GM21717 (cell line): ENCODE results near the gene FOXRED2.
"Not testable (repeated sequence)": the region's sequence is repeated elsewhere in the genome, so short reads cannot be mapped to it uniquely, and the experiment has no call there.

Experiments
- ATAC-seq: cut with Tn5 transposase; IDR thresholded peaks from one replicate; pipeline ENCODE4 v1.9.1; 2021; ENCODE audit warnings: mild to moderate bottlenecking, moderate library complexity; ENCODE audit not compliant: unreplicated experiment

The FOXRED2 gene

GRCh38 chr22:36452250-36452977 lies 54.4 kb downstream of the FOXRED2 start:
- ATAC-seq = no peak

- not testable (repeated sequence) for ATAC-seq
These were observed 55.9 kb downstream of the FOXRED2 start for GRCh38 chr22:36450923-36451322.

- no peak for ATAC-seq
These were observed 57.2 kb downstream of the FOXRED2 start for GRCh38 chr22:36449596-36450175.

DNA sequence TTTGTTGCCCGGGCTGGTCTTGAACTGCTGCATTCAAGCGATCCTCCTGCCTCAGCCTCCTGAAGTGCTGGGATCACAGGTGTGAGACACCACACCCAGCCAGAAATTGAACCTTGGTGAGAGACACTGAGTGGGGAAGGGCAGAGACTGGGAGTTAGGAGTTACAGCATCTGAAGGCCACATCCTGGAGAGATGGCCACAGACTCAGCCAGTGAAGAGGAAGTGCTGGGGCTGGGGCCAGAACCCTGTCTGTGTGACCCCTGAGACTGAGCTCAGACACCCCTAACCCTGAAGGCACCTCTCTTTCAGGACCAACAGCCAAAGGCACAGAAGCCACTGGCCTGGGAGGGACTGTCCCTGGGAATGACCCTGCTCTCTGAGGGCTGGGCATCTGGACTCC lies 59.2 kb downstream of the FOXRED2 start:
- no peak for ATAC-seq

GRCh38 chr22:36445158-36445668 lies 61.6 kb downstream of the FOXRED2 start:
- no peak for ATAC-seq

- ATAC-seq = no peak
These were observed 63.6 kb downstream of the FOXRED2 start for GRCh38 chr22:36443198-36443770.

DNA sequence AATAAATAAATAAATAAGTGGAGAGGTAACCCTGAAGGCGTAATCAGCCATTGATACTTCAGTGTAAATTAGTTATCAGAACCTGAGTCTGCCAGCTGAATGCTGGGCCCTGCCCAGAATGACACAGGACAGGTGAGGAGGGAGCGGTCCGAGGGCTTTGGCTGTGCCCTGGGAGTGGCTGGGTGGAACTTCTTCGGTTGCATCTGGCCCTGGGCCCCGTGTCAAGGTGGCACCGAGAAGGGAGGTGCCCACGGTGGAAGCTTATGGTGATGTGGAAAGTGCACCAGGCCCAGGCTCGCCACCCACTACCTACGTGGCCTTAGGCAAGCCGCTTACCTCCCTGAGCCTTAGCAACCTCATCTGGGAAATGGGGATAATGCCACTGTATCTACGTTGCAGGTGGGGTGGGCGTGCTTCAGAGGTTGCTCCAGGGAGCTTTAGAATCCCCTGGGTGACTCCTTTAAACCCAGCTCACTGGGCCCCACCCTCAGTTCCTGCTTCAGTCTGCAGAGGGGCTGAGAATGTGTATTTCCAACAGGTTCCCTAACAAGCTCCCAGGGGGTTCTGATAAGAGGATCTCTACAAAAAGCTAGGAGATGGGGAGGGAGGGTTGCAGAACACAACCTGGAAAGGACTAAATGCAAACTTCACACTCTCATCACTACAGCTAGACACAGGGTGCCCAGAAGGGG lies 64.2 kb downstream of the FOXRED2 start:
- no peak for ATAC-seq

DNA sequence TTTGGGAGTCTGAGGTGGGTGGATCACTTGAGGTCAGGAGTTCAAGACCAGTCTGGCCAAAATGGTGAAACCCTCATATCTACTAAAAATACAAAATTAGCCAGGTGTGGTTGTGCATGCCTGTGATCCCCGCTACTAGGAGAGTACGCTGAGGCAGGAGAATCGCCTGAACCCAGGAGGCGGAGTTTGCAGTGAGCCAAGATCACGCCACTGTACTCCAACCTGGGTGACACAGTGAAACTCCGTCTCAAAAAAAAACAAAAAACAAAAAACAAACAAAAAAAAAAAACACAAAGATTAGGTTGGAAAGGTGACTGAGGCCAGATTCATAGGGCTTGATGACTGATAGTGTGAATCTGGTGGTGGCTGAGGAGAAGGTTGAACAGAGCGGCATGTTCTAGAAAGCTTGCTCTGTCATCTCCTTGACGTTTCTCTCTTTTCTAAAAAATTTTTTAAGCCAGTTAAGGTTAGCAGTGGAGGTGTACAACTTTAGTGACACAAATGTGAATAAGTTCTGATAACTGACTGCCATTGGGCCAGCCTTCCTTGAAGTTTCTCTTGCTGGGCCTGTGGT lies 66.3 kb downstream of the FOXRED2 start:
- no peak for ATAC-seq

- ATAC-seq = no peak
These were observed 67.2 kb downstream of the FOXRED2 start for GRCh38 chr22:36439481-36440271.
